Renal cortex interstitium (tissue), 11 donors: ENCODE results near the gene ACAN. TPM values are rescaled to one million over a fixed set of nuclear protein-coding genes. Genes with fewer than 3 reads are reported as not detected.

Source experiments
- DNase-seq, 11 donors: peaks; one replicate each; pipeline ENCODE4 v3.0.0-alpha.2; 2013; ENCODE audit warnings: low read depth in 9 of 11, low spot score in 4 of 11; ENCODE audit errors: extremely low read depth in 1 of 11
- polyA plus RNA-seq, 3 donors: library from polyadenylated mRNA; unstranded; fragments of 120-200 nt; gene quantifications; one replicate each; pipeline ENCODE4 v1.2.1, GENCODE V29; 2013; ENCODE audit not compliant: insufficient read length in 3 of 3

Gene ACAN
- polyA plus RNA-seq, 3 donors = 2.8 to 4.1 (median 3.3) TPM

DNA sequence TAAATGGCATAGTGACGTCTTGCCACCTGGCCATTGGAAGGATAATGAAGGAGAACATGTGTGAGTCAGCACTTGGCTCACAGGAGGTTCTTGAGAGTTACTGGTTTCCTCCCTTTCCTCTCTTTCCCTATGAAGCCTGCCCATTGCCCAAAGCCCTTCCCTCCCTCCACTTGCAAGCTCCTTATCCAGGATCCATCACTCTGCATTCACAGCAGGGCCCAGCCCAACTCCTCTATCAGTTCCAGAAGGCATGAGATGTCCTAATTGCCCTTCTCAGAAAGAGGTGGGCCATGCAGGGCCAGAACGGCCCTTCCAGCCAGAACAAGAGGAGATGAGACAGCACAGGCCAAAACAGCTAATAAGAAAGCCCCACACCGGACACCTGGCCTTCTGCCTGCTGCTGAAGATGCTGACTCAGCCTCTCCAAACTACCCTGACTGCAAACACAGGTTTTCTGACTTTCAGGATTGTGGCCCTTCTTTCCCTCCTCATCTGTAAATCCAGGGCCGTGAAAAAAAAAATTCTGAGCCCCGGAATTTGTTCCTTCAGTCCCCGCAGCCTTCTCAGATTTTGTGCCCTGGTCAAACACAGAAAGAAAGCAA is 62.4 kb downstream of the ACAN start:
- DNase-seq = no peak

DNA sequence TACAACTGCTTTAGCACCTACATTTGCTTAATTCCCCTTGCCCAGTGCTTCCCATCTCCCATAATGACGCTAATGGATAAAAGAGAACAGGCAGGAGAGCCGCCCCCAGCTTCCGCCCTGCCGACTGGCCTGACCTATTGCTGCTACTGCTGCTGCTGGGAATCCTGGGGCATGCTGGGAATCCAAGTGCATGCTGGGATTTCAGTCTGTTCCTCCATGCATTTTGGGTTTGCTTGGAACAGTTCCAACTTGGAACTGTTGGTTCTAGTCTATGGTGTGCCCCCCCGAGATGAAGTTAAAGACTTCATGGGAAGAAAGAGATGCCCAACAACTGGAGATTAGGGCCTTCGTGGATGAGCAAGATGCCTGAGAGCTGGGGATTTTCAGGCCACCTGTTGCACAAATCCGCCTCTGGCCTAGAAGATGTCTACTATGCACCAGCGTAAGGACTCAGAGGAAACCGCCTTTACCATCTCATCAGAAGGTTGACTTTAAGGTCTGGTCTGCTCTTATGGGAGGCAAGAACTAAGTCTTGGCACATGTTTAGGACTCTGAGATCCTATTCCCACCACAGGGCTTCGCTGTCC is 63.2 kb downstream of the ACAN start:
- DNase-seq = no peak

GRCh38 chr15:88871313-88871712 is 68.1 kb downstream of the ACAN start:
- DNase-seq = no peak

DNA sequence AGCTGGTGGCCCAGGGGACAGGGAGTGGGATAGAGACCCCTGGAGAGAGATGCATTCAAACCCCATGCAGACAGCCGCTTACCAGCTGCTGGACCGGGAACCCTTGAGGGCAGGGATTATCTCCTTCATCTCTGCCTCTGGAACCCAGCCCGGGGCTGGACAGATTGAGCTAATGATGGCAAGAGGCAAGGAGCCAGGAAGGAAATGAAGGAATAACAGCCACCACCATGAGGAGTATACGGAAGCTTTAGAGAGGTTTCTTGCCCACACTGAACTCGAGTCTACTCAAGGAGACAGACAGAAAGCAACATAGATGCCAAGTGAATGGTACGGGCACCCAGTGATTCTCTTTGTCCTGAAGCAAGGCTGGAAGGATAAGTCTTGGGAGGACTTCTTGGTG is 68.9 kb downstream of the ACAN start:
- no peak for DNase-seq

GRCh38 chr15:88872706-88873105 is 69.5 kb downstream of the ACAN start:
- DNase-seq = no peak

- DNase-seq = no peak
These were observed 70.5 kb downstream of the ACAN start for GRCh38 chr15:88873786-88874185.

DNA sequence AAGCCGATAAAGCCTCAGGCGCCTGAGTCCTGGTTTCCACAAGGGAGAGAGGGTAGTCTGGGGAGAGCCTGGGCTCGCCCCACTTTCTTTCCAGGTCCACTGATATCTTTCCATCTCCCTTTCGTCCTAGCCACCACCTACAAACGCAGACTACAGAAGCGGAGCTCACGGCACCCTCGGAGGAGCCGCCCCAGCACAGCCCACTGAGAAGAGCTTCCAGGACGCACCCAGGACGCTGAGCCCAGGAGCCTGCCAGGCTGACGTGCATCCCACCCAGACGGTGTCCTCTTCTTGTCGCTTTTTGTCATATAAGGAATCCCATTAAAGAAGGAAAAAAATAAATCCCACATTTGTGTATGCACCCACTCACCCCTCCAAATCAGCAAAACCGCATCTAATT is 71.0 kb downstream of the ACAN start:
- no peak for DNase-seq

DNA sequence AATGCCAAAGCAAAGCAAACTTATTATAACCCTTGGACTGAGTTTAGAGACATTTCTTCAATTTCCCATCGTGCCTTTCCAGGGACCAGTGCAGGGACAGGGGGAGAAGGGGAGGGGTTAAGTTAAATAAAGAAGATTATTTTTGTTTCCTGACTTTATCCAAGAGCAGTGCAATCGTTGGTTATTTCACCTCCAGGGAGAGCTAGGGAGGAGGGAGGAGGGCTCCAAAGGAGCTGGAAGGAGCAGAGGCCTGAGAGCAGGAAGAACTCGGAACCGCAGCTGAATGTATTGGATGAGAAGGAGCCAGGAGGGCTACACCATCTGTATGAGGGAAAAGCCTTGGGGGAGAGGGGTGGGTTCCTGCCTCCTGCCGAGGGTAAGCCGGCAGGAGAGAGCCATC is 71.4 kb downstream of the ACAN start:
- no peak for DNase-seq

DNA sequence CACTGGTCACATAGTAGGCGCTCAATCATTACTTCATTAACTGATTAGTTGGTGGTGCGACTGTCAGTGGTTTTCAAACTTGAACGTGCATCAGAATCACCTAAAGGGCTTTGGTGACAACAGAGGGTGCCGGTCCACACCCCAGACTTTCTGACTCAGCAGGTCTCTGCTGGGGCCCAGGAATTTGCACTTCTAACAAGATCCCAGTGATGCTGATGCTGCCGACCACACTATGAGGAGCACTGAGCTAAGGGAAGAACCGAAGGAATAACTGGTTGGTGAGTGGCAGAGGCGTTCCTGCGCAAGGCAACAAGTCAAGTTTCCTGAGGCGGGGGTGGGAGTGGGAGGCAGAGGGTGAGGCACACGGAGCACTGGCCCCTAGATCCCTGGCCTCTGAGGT is 73.3 kb downstream of the ACAN start:
- no peak for DNase-seq

DNA sequence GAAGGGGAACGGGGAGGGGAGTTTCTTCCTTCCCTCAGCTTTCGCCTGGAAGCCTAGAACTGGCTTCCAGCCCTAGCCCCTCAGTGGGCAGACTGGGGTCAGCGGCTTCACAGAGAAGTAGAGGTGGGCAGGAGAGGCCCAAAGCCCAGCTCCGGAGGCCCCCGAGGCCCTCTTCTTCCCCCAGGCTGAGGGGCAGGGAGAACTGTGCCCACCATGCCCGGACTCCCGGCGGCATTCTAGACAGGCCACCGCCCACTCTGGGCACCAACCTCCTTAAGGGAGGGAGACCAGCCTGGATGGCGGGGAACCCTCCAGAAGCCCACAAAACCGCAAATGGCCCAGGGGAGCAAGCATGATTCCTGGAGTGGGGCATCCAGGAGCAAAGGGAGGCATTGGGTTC is 74.2 kb downstream of the ACAN start:
- no peak for DNase-seq

GRCh38 chr15:88877906-88878305 is 74.7 kb downstream of the ACAN start:
- no peak for DNase-seq

GRCh38 chr15:88878720-88879184 is 75.5 kb downstream of the ACAN start:
- no peak for DNase-seq

DNA sequence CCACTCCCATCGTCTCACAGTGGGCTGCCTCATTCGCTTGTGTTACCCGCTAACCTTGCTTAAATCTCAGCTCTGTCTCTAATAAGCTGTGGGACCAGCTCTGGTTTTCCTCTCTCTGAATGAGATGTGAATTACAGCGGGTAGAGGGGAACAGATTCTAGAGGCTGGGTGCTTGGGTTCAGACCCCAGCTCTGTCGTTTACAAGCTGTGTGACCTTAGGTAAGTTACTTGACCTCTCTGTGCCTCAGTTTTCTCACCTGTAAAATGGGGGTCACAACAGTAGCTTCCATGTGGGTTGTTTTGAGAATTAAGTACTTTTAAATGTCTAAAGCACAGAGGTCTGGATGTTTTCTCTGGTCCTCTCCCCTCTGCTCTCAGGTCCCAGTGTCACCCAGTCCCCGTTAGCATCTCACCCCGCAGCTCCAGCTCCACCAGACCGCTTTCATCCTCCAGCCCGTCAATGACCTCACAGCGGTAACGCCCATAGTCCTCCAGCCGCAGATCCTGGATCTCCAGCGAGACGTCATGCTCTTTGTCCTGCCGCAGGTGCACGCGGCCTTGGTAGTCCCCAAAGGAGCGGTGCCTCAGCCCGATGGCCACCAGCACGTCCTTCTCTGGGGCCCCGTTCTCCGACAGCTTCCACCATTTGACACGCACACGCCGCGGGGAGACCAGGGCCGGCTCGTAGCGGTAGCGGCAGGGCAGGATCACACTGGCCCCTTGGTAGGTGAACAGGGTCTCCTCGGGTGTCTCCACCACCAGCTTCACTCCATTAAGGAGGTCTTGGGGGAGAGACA is 77.9 kb downstream of the ACAN start:
- no peak for DNase-seq

DNA sequence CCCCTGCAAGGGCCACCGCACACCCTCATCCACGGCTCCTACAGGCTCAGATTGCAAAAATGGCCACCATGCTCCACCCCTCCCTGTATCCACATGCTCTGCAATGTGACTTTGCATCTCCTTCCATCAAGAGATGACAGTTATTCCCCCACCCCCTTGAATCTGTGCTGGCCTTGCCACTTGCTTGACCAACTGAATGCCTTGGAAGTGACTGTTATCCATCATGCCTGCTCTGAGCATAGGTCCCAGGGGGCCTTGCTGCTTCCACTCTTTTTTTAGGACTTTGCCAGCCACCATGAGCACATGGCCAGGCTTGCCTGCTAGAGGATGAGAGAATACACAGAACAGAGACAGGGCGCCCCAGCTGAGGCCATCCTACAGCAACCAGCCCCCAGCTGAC is 78.5 kb downstream of the ACAN start:
- DNase-seq = no peak

DNA sequence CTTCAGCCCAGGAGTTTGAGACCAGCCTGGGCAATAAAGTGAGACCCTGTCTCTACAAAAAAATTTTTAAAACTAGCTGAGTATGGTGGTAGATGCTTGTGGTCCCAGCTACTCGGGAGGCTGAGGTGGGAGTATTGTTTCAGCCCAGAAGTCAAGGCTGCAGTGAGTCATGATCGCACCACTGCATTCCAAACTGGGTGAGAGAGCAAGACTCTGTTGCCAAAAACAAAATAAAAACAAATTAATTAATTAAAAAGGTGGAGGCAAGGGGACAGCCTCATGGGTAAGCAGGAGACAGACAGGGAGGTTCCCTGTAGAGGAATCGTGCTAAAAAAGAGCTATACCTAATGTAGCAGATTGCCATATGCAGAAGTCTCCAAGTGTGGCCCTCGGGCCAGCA is 79.5 kb downstream of the ACAN start:
- DNase-seq = no peak

DNA sequence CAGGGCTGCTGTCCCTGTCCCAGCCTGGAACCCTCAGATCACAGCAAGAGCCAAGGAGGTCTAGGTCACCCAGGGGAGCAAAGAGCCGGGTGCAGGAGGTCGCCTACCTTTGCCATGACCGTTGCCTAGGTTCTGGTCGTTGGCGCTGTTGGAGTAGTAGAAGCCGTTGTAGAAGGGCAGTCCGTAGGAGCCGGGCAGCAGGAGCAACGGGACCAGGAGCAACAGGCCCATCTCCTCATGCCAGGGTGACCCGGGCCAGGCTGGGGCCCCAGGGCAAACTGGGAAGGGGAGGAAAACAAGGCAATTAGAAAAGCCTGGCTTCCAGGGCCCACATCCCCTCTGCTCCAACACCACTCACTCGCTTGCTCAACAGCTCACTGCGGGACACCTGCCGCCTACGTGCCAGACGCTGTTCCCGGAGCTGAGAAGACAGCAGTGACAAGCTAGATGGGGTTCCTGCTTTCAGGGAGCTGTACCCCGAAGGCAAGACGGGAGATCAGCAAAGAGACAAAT is 83.9 kb downstream of the ACAN start:
- no peak for DNase-seq

- DNase-seq = no peak
These were observed 85.5 kb downstream of the ACAN start for GRCh38 chr15:88888719-88889118.

GRCh38 chr15:88890495-88890894 is 87.3 kb downstream of the ACAN start:
- no peak for DNase-seq

DNA sequence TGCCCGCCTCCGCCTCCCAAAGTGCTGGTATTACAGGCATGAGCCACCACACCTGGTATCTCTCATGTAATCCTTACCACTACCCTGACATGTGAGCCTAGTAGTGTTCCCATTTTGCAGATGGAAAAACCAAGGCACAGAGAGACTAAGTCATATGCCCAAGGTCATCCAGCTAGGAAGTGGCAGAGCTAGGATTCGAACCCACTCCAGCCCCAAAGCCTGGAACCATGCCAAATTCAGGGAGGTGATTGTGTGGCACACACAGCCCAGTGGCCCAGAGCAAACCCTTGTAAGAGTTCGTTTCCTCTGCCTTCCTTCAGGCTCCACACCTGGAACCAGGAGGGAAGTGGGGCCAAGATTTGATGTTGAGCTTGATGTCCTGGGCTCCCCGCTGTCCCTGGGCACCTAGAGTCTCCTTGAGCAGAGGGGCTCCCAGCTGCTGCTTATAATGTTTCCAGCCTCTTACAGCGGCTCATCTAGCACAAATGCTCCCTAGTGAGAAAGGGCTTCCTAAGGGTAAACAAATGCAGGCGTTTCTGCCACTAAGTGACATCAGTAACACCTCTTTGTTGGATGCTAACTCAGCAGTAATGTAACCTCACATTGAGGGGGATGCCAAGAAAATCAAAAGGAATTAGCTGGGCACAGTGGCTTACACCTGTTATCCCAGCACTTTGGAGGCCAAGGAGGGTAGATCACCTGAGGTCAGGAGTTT is 88.5 kb downstream of the ACAN start:
- no peak for DNase-seq

DNA sequence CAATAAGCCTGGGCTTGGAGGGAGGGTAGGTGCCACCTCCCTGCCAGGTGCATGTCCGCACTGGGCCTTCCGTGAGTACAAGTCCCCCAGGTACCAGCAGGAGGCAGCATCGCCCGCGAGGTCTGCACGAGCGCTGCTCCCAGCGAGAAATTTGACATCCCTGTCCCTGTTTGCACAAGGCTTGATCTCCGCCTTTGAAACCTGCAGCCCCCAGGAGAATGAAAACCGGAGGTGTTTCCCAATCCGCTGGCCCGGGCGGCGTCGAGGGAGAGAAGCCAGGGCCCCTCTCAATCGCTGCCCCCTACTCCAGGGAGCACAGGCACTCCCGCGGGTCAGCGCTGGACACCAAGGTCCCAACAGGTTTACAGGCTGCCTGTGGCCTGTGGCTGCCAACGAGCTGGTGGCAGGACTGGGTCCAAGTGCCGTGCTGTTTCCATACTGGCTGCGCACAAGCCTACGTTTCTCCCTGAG is 91.1 kb downstream of the ACAN start:
- DNase-seq = peak in 2 of 11 donors; percentile 35 to 51
